Subcutaneous abdominal adipose tissue (tissue), 5 donors: Measurements from ENCODE around the gene NME7.

Experiments used
- H3K27ac ChIP-seq: one replicate; pipeline ENCODE4 v1.7.0; 2013; ENCODE audit warnings: low read depth, mild to moderate bottlenecking, inconsistent platforms, low read length, moderate library complexity
- H3K27me3 ChIP-seq, 5 donors: one replicate each; pipeline ENCODE4 v1.7.0; 2013; ENCODE audit warnings: low read length in 5 of 5, inconsistent platforms in 1 of 5; ENCODE audit not compliant: control insufficient read depth in 5 of 5, insufficient read depth in 4 of 5
- H3K36me3 ChIP-seq, 5 donors: one replicate each; pipeline ENCODE4 v1.7.0; 2013; ENCODE audit warnings: low read length in 5 of 5; ENCODE audit not compliant: control insufficient read depth in 5 of 5, insufficient read depth in 5 of 5
- H3K4me1 ChIP-seq, 5 donors: one replicate each; pipeline ENCODE4 v1.7.0; 2013; ENCODE audit warnings: low read length in 5 of 5, mild to moderate bottlenecking in 3 of 5, moderate library complexity in 1 of 5; ENCODE audit not compliant: control insufficient read depth in 5 of 5, insufficient read depth in 5 of 5
- H3K4me3 ChIP-seq, 5 donors: one replicate each; pipeline ENCODE4 v1.7.0; 2013; ENCODE audit warnings: low read length in 5 of 5, low read depth in 1 of 5
- H3K9ac ChIP-seq, 5 donors: one replicate each; pipeline ENCODE4 v1.7.0; 2013; ENCODE audit warnings: low read length in 5 of 5, mild to moderate bottlenecking in 4 of 5, moderate library complexity in 3 of 5
- H3K9me3 ChIP-seq, 5 donors: one replicate each; pipeline ENCODE4 v1.7.0; 2013; ENCODE audit warnings: low read length in 5 of 5; ENCODE audit not compliant: control insufficient read depth in 5 of 5
- donor health status: healthy.
- donor health status: healthy.
- donor health status: healthy.
- donor health status: healthy.
- donor health status: healthy.

NME7 gene

DNA sequence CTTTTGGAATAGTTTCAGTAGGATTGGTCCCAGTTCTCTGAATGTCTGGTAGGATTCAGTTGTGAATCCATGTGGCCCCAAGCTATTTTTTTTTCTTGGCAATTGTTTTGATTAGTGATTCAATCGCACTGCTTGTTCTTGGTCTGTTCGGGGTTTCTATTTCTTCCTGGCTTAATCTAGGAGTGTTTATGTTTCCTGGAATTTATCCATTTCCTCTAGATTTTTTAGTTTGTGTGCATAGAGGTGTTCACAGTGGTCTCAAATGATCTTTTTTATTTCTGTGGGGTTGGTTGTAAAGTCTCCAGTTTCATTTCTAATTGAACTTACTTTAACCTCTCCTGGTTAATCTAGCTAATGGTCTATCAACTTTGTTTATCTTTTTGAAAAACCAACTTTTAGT lies 117.6 kb downstream of the NME7 start:
- Histone ChIP-seq H3K36me3 (no peaks in the 10 kb centered on the region), H3K4me1 (no peaks in the 10 kb centered on the region), H3K4me3 (no peak overlapping the region), H3K9me3 (no peaks in the 10 kb centered on the region), H3K27me3 (no peaks in the 10 kb centered on the region), H3K9ac (no peak overlapping the region), H3K27ac (no peak overlapping the region)

DNA sequence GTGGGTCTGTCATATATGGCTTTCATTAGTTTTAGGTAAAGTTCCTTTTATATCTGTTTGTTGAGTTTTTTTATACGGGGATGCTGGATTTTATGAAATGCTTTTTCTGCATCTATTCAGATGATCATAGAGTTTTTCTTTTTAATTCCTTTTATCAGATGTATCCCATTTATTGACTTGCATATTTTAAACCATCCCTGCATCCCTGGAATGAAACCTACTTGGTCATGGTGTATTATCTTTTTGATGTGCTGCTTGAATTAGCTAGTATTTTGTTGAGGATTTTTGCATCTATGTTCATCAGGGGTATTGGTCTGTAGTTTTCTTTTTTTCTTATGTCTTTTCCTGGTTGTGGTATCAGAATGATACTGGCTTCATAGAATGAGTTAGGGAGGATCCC lies 118.0 kb downstream of the NME7 start:
- Histone ChIP-seq H3K4me3 (no peak overlapping the region), H3K27me3 (no peaks in the 10 kb centered on the region), H3K27ac (no peak overlapping the region), H3K9ac (no peak overlapping the region), H3K9me3 (no peaks in the 10 kb centered on the region), H3K4me1 (no peaks in the 10 kb centered on the region), H3K36me3 (no peaks in the 10 kb centered on the region)

DNA sequence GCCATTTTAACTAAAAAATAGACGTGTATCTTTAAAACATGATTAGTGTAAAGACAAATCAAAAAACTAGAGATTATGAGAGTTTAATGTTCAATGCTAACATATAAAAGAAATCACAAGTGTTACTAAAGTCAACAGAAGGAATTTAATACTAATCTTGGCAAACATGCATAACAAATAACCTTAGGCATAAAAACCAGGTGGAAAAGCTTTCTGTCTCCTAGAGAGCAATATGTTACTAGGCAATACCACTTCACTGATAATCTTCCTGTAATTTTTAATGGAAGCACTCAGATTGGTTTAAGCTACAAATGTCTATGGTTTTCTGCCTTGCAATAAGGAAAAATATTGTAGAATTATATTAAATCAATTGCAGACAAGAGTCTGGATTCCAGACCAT lies 121.9 kb downstream of the NME7 start:
- Histone ChIP-seq H3K27ac (no peak overlapping the region), H3K27me3 (no peaks in the 10 kb centered on the region), H3K4me3 (no peak overlapping the region), H3K36me3 (no peaks in the 10 kb centered on the region), H3K9me3 (no peaks in the 10 kb centered on the region), H3K9ac (no peak overlapping the region), H3K4me1 (no peaks in the 10 kb centered on the region)

DNA sequence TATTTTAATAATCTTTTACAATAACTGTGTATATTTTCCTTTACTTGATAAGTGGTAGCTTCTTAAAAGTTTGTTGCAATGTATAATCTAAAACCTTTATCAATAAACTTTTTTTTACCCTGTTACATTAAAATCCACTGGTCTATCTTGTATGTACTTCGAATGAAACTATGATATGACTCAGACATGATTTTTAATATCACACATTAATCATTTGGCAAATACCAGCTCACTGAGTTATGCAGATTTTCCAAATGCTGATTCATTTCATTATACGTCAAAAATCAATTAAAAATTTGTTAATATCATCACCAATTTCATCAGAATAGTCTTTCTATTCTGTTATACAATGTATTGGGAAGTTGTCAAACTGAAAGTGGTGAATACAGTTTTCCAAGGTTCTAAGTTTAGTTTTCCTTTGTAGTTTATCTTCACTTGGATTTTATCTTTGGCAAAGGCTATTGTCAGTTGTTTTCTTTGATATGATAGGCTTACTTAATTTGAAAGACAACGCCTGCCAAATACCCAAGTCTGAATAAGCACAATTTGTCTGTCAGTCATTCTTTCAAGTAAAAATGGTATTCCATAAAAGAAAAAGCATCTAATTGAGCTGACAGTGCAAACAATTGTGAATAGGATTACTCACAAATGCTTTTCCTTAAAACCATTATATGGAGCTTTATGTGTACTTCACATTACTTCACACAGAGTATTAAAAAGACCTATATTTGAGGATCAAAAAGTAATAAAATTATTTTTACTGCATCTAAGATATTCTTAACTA lies 127.0 kb downstream of the NME7 start:
- Histone ChIP-seq H3K4me1 (peaks cover 0 to 3% (median 0%) of the 10 kb centered on the region in 5 donors), H3K9me3 (no peaks in the 10 kb centered on the region), H3K9ac (no peak overlapping the region), H3K27ac (no peak overlapping the region), H3K36me3 (no peaks in the 10 kb centered on the region), H3K27me3 (no peaks in the 10 kb centered on the region), H3K4me3 (no peak overlapping the region)

DNA sequence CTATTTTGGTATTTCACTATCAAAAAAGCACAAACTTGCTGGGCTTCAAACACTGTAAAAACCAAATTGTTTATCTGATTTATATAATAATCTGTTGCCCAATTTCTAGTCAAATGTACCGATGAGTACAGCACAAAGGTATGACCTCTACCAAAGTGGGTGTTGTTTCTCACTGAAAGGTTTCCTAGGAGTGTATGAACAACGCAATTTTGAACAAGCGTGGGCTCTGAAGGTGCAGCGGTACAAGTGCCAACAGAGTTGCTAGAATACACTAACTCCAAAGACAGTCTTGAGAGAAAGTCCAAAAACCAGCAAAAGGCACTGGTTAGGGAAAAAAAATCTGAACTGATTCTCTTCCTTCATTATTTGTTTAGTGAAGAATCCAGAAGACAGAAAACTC lies 130.7 kb downstream of the NME7 start:
- Histone ChIP-seq H3K36me3 (no peaks in the 10 kb centered on the region), H3K4me3 (no peak overlapping the region), H3K9me3 (no peaks in the 10 kb centered on the region), H3K27ac (no peak overlapping the region), H3K27me3 (no peaks in the 10 kb centered on the region), H3K4me1 (peaks cover 0 to 5% (median 0%) of the 10 kb centered on the region in 5 donors), H3K9ac (no peak overlapping the region)

DNA sequence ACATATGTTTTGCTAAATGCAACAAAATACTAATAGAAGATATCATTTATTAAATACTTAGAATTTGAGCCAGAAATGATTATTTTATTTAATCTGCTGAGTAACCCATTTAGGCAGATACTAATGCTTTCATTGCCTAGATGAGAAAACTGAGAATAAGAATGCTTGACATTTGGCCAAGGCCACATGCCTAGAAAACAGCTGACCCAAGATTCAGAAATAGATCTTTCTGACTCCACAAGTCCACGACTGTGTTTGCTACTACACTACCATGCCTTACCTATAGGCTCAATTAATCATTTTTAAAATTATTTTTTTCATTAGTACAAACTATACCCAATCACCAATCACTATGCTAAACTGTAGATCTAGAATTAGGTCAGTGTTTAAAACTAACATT lies 131.5 kb downstream of the NME7 start:
- Histone ChIP-seq H3K4me3 (no peak overlapping the region), H3K36me3 (no peaks in the 10 kb centered on the region), H3K27me3 (no peaks in the 10 kb centered on the region), H3K9me3 (no peaks in the 10 kb centered on the region), H3K4me1 (peaks cover 0 to 5% (median 0%) of the 10 kb centered on the region in 5 donors), H3K27ac (no peak overlapping the region), H3K9ac (no peak overlapping the region)

DNA sequence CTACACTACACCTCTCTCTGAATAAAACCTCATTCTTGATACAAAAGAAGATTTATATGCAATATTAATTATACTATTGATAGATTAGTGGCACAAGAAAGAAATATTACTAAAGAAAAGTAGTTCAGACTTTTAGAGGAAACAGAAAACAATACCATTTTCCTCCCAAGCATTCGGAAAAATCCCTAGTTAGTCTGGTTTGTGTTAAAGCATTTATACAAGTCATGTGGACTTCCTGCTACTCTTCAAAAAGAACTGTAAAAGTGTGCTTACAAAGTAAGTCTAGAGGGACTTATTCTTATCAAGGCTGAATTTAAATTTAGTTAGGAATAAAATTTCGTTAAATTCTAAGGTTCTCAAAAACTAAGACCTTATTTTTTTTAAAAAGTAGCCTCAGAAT lies 132.0 kb downstream of the NME7 start:
- Histone ChIP-seq H3K4me3 (no peak overlapping the region), H3K4me1 (peaks cover 0 to 5% (median 0%) of the 10 kb centered on the region in 5 donors), H3K9ac (no peak overlapping the region), H3K27ac (no peak overlapping the region), H3K27me3 (no peaks in the 10 kb centered on the region), H3K36me3 (no peaks in the 10 kb centered on the region), H3K9me3 (no peaks in the 10 kb centered on the region)

DNA sequence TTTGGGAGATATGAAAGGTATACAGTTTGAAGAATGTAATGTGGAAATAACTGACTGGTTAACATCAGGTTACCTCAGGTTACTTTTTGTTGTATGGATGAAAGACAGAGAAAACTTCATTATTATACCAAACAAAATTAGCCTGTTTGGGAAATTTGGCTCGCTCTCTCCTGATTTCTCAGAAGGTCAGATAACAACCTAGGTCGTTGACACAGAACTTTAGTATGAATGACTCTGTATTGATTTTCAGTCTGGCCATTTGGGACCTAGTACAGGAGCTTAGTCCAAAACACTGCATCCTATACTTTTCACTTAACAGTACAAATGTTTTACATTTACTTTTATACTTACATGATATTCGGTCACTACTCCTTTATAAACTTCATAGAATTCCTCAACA lies 132.8 kb downstream of the NME7 start:
- Histone ChIP-seq H3K36me3 (no peaks in the 10 kb centered on the region), H3K27me3 (no peaks in the 10 kb centered on the region), H3K4me1 (peaks cover 0 to 5% (median 0%) of the 10 kb centered on the region in 5 donors), H3K9me3 (no peaks in the 10 kb centered on the region), H3K9ac (no peak overlapping the region), H3K27ac (no peak overlapping the region), H3K4me3 (no peak overlapping the region)

DNA sequence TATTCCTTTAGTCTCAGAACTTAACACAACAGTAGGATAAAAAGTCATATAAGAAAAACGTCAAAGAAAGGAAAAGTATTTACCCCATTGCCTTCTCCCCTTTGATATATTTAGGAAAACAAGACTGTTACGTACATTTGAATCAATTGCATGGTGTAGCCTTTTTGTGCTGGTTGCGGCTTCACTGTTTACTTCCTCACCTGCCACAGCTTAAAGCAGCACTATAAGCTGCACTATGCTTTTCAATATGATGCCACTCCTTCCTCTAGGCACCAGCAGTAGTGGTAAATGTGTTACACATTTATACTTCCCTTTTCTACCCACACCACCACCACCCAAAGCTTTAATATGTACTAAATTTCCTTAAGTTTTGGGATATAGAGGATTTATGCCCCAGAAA lies 150.0 kb downstream of the NME7 start:
- H3K9me3 ChIP-seq: no peaks in the 10 kb centered on the region
- peaks cover 0 to 4% (median 0%) of the 10 kb centered on the region in 5 donors for H3K36me3 ChIP-seq
- no peaks in the 10 kb centered on the region for H3K4me1 ChIP-seq
- H3K27me3 ChIP-seq: no peaks in the 10 kb centered on the region
- no peak overlapping the region for H3K4me3 ChIP-seq
- H3K9ac ChIP-seq: no peak overlapping the region
- no peak overlapping the region for H3K27ac ChIP-seq

DNA sequence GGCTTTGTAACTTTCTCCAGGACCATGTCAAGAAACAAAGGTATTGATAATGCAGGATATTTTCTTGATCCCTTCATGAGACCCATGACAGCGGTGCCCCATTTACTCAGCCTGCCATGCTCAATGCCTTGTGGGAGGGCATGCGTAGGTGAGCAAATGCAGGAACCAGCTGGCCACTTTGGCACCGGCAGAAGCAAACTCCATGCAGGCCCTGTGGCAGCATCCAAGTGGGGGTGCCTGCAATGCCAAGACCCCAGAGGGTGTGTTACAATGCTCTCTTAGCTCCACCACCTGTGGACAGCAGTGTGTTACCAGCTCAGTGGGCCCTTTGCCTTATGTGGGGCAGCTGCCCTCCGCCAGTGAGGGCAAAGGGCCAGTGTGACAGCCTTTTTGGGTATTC lies 153.0 kb downstream of the NME7 start:
- no peak overlapping the region for H3K4me3 ChIP-seq
- H3K27me3 ChIP-seq: no peaks in the 10 kb centered on the region
- H3K4me1 ChIP-seq: no peaks in the 10 kb centered on the region
- peaks cover 0 to 4% (median 0%) of the 10 kb centered on the region in 5 donors for H3K36me3 ChIP-seq
- H3K9me3 ChIP-seq: no peaks in the 10 kb centered on the region
- no peak overlapping the region for H3K9ac ChIP-seq
- no peak overlapping the region for H3K27ac ChIP-seq
